Activated CD4-positive, alpha-beta T cell treated with anti-CD3 and anti-CD28 coated beads, Interleukin-10, Interleukin-2, amounts not matched to agents 100 ng/mL and 50 ng/mL, durations not matched to agents 16 hours and 8 hours (primary cell): ENCODE measurements around the gene GADL1.

ENCODE experiments used
- DNase-seq: peaks from one replicate; pipeline ENCODE4 v3.0.0-alpha.2; 2020

GADL1 gene

GRCh38 chr3:30795176-30795575 is 99.3 kb downstream of the GADL1 start:
- no peak for DNase-seq

- DNase-seq, result no peak
Observed at GRCh38 chr3:30793740-30794139, 100.7 kb downstream of the GADL1 start.

- DNase-seq, result no peak
Observed at GRCh38 chr3:30790150-30790549, 104.3 kb downstream of the GADL1 start.

GRCh38 chr3:30786365-30786764 is 108.1 kb downstream of the GADL1 start:
- DNase-seq, result no peak

GRCh38 chr3:30779686-30780287 is 114.7 kb downstream of the GADL1 start:
- peak; percentile 36 for DNase-seq

- DNase-seq, result no peak
Observed at GRCh38 chr3:30778933-30779332, 115.5 kb downstream of the GADL1 start.

GRCh38 chr3:30777426-30778113 is 116.9 kb downstream of the GADL1 start:
- no peak for DNase-seq

- no peak for DNase-seq
Observed at GRCh38 chr3:30776186-30776815, 118.2 kb downstream of the GADL1 start.

GRCh38 chr3:30775040-30775439 is 119.4 kb downstream of the GADL1 start:
- DNase-seq, result no peak

- no peak for DNase-seq
Observed at GRCh38 chr3:30774062-30774461, 120.4 kb downstream of the GADL1 start.

- DNase-seq, result no peak
Observed at GRCh38 chr3:30770387-30770786, 124.1 kb downstream of the GADL1 start.

- peak; percentile 72 for DNase-seq
Observed at GRCh38 chr3:30768703-30769550, 125.5 kb downstream of the GADL1 start.

GRCh38 chr3:30768046-30768445 is 126.4 kb downstream of the GADL1 start:
- no peak for DNase-seq

- no peak for DNase-seq
Observed at GRCh38 chr3:30766522-30766921, 127.9 kb downstream of the GADL1 start.

GRCh38 chr3:30764891-30765290 is 129.6 kb downstream of the GADL1 start:
- DNase-seq, result no peak

- no peak for DNase-seq
Observed at GRCh38 chr3:30764281-30764680, 130.2 kb downstream of the GADL1 start.

GRCh38 chr3:30761374-30761773 is 133.1 kb downstream of the GADL1 start:
- no peak for DNase-seq

GRCh38 chr3:30760737-30761136 is 133.7 kb downstream of the GADL1 start:
- DNase-seq, result no peak

GRCh38 chr3:30760040-30760695 is 134.3 kb downstream of the GADL1 start:
- no peak for DNase-seq

GRCh38 chr3:30756218-30756617 is 138.2 kb downstream of the GADL1 start:
- no peak for DNase-seq

- no peak for DNase-seq
Observed at GRCh38 chr3:30754426-30754825, 140.0 kb downstream of the GADL1 start.

GRCh38 chr3:30753766-30754165 is 140.7 kb downstream of the GADL1 start:
- no peak for DNase-seq

GRCh38 chr3:30752970-30753369 is 141.5 kb downstream of the GADL1 start:
- DNase-seq, result peak; percentile 31
